ENCODE results near the gene ARID3B.

ARID3B gene

GRCh38 chr15:74631087-74631385 is 90.0 kb downstream of the ARID3B start:
- no peaks in the 10 kb centered on the region for H3K27me3 ChIP-seq (ENCODE audit: control insufficient read depth, insufficient read depth, low read length)
- H3K9ac ChIP-seq (ENCODE audit: low read length) = no peak overlapping the region

GRCh38 chr15:74631408-74631807 is 90.4 kb downstream of the ARID3B start:
- Histone ChIP-seq H3K36me3 (ENCODE audit: control insufficient read depth, insufficient read depth, low read length) (peaks cover 59% of the 10 kb centered on the region), H3K4me3 (ENCODE audit: low read length) (no peak overlapping the region), H3K9ac (ENCODE audit: low read length) (no peak overlapping the region), H3K27me3 (ENCODE audit: control insufficient read depth, insufficient read depth, low read length) (no peaks in the 10 kb centered on the region), H3K4me1 (ENCODE audit: control insufficient read depth, insufficient read depth, low read length) (no peaks in the 10 kb centered on the region), H3K27ac (ENCODE audit: low read depth, low read length) (no peak overlapping the region)

More at GRCh38 chr15:74631087-74631385, 90.0 kb downstream of the ARID3B start:
- Histone ChIP-seq H3K4me1 (ENCODE audit: control insufficient read depth, insufficient read depth, low read length) (no peaks in the 10 kb centered on the region), H3K4me3 (ENCODE audit: low read length) (no peak overlapping the region), H3K27ac (ENCODE audit: low read depth, low read length) (no peak overlapping the region), H3K36me3 (ENCODE audit: control insufficient read depth, insufficient read depth, low read length) (peaks cover 62% of the 10 kb centered on the region)

- Histone ChIP-seq H3K36me3 (ENCODE audit: control insufficient read depth, insufficient read depth, low read length) (peaks cover 53% of the 10 kb centered on the region), H3K9ac (ENCODE audit: low read length) (no peak overlapping the region), H3K4me1 (ENCODE audit: control insufficient read depth, insufficient read depth, low read length) (no peaks in the 10 kb centered on the region), H3K27me3 (ENCODE audit: control insufficient read depth, insufficient read depth, low read length) (no peaks in the 10 kb centered on the region), H3K27ac (ENCODE audit: low read depth, low read length) (no peak overlapping the region), H3K4me3 (ENCODE audit: low read length) (no peak overlapping the region)
Measured at GRCh38 chr15:74631935-74632560, 91.0 kb downstream of the ARID3B start.

- Histone ChIP-seq H3K27me3 (ENCODE audit: control insufficient read depth, insufficient read depth, low read length) (no peaks in the 10 kb centered on the region), H3K4me3 (ENCODE audit: low read length) (no peak overlapping the region), H3K9ac (ENCODE audit: low read length) (no peak overlapping the region), H3K4me1 (ENCODE audit: control insufficient read depth, insufficient read depth, low read length) (no peaks in the 10 kb centered on the region), H3K36me3 (ENCODE audit: control insufficient read depth, insufficient read depth, low read length) (peaks cover 49% of the 10 kb centered on the region), H3K27ac (ENCODE audit: low read depth, low read length) (no peak overlapping the region)
Measured at GRCh38 chr15:74632601-74633000, 91.6 kb downstream of the ARID3B start.

- Histone ChIP-seq H3K4me3 (ENCODE audit: low read length) (no peak overlapping the region), H3K4me1 (ENCODE audit: control insufficient read depth, insufficient read depth, low read length) (no peaks in the 10 kb centered on the region), H3K27me3 (ENCODE audit: control insufficient read depth, insufficient read depth, low read length) (no peaks in the 10 kb centered on the region), H3K9ac (ENCODE audit: low read length) (no peak overlapping the region), H3K27ac (ENCODE audit: low read depth, low read length) (no peak overlapping the region), H3K36me3 (ENCODE audit: control insufficient read depth, insufficient read depth, low read length) (peaks cover 37% of the 10 kb centered on the region)
Measured at GRCh38 chr15:74633781-74634180, 92.8 kb downstream of the ARID3B start.

GRCh38 chr15:74635228-74635627 is 94.2 kb downstream of the ARID3B start:
- Histone ChIP-seq H3K27me3 (ENCODE audit: control insufficient read depth, insufficient read depth, low read length) (no peaks in the 10 kb centered on the region), H3K4me3 (ENCODE audit: low read length) (no peak overlapping the region), H3K27ac (ENCODE audit: low read depth, low read length) (no peak overlapping the region), H3K4me1 (ENCODE audit: control insufficient read depth, insufficient read depth, low read length) (no peaks in the 10 kb centered on the region), H3K36me3 (ENCODE audit: control insufficient read depth, insufficient read depth, low read length) (peaks cover 32% of the 10 kb centered on the region), H3K9ac (ENCODE audit: low read length) (no peak overlapping the region)

- no peak overlapping the region for H3K4me3 ChIP-seq (ENCODE audit: low read length)
- no peaks in the 10 kb centered on the region for H3K27me3 ChIP-seq (ENCODE audit: control insufficient read depth, insufficient read depth, low read length)
- no peak overlapping the region for H3K27ac ChIP-seq (ENCODE audit: low read depth, low read length)
- no peaks in the 10 kb centered on the region for H3K4me1 ChIP-seq (ENCODE audit: control insufficient read depth, insufficient read depth, low read length)
- peaks cover 24% of the 10 kb centered on the region for H3K36me3 ChIP-seq (ENCODE audit: control insufficient read depth, insufficient read depth, low read length)
- H3K9ac ChIP-seq (ENCODE audit: low read length) = no peak overlapping the region
Measured at GRCh38 chr15:74636984-74637383, 96.0 kb downstream of the ARID3B start.

- Histone ChIP-seq H3K4me3 (ENCODE audit: low read length) (no peak overlapping the region), H3K36me3 (ENCODE audit: control insufficient read depth, insufficient read depth, low read length) (peaks cover 7% of the 10 kb centered on the region), H3K4me1 (ENCODE audit: control insufficient read depth, insufficient read depth, low read length) (peaks cover 2% of the 10 kb centered on the region), H3K9ac (ENCODE audit: low read length) (no peak overlapping the region), H3K27me3 (ENCODE audit: control insufficient read depth, insufficient read depth, low read length) (no peaks in the 10 kb centered on the region), H3K27ac (ENCODE audit: low read depth, low read length) (no peak overlapping the region)
Measured at GRCh38 chr15:74641151-74641550, 100.1 kb downstream of the ARID3B start.

- no peak overlapping the region for H3K27ac ChIP-seq (ENCODE audit: low read depth, low read length)
- no peaks in the 10 kb centered on the region for H3K27me3 ChIP-seq (ENCODE audit: control insufficient read depth, insufficient read depth, low read length)
- H3K36me3 ChIP-seq (ENCODE audit: control insufficient read depth, insufficient read depth, low read length) = peaks cover 5% of the 10 kb centered on the region
- H3K9ac ChIP-seq (ENCODE audit: low read length) = no peak overlapping the region
- no peak overlapping the region for H3K4me3 ChIP-seq (ENCODE audit: low read length)
- H3K4me1 ChIP-seq (ENCODE audit: control insufficient read depth, insufficient read depth, low read length) = peaks cover 2% of the 10 kb centered on the region
Measured at GRCh38 chr15:74642348-74642733, 101.3 kb downstream of the ARID3B start.

- Histone ChIP-seq H3K4me3 (ENCODE audit: low read length) (no peak overlapping the region), H3K27ac (ENCODE audit: low read depth, low read length) (no peak overlapping the region), H3K9ac (ENCODE audit: low read length) (no peak overlapping the region), H3K4me1 (ENCODE audit: control insufficient read depth, insufficient read depth, low read length) (peaks cover 2% of the 10 kb centered on the region), H3K27me3 (ENCODE audit: control insufficient read depth, insufficient read depth, low read length) (no peaks in the 10 kb centered on the region), H3K36me3 (ENCODE audit: control insufficient read depth, insufficient read depth, low read length) (peaks cover 5% of the 10 kb centered on the region)
Measured at GRCh38 chr15:74642734-74643664, 102.0 kb downstream of the ARID3B start.

GRCh38 chr15:74643665-74644204 is 102.7 kb downstream of the ARID3B start:
- H3K9ac ChIP-seq (ENCODE audit: low read length) = no peak overlapping the region
- no peak overlapping the region for H3K27ac ChIP-seq (ENCODE audit: low read depth, low read length)
- no peak overlapping the region for H3K4me3 ChIP-seq (ENCODE audit: low read length)
- peaks cover 2% of the 10 kb centered on the region for H3K4me1 ChIP-seq (ENCODE audit: control insufficient read depth, insufficient read depth, low read length)
- H3K36me3 ChIP-seq (ENCODE audit: control insufficient read depth, insufficient read depth, low read length) = peaks cover 5% of the 10 kb centered on the region
- no peaks in the 10 kb centered on the region for H3K27me3 ChIP-seq (ENCODE audit: control insufficient read depth, insufficient read depth, low read length)

GRCh38 chr15:74646480-74646879 is 105.5 kb downstream of the ARID3B start:
- Histone ChIP-seq H3K4me1 (ENCODE audit: control insufficient read depth, insufficient read depth, low read length) (peaks cover 8% of the 10 kb centered on the region), H3K4me3 (ENCODE audit: low read length) (no peak overlapping the region), H3K9ac (ENCODE audit: low read length) (no peak overlapping the region), H3K27ac (ENCODE audit: low read depth, low read length) (no peak overlapping the region), H3K36me3 (ENCODE audit: control insufficient read depth, insufficient read depth, low read length) (no peaks in the 10 kb centered on the region), H3K27me3 (ENCODE audit: control insufficient read depth, insufficient read depth, low read length) (no peaks in the 10 kb centered on the region)

All from rectal smooth muscle tissue (tissue), 1 donor.